GM19468 (cell line): ENCODE results near the gene CST2.
"Not testable (repeated sequence)": the region's sequence is repeated elsewhere in the genome, so short reads cannot be mapped to it uniquely, and the experiment has no call there.

Source experiments
- ATAC-seq: cut with Tn5 transposase; IDR thresholded peaks from one replicate; pipeline ENCODE4 v1.9.1; 2021; ENCODE audit warnings: mild to moderate bottlenecking, moderate library complexity, moderate number of reproducible peaks; ENCODE audit not compliant: unreplicated experiment; ENCODE audit errors: extremely low read depth

The CST2 gene

GRCh38 chr20:23826541-23827021 is at the start of gene CST2:
Gene CST2 (minus strand): TSS chr20:23826729. CDS start chr20:23826660, 69 bp downstream.
- ATAC-seq, result no peak

GRCh38 chr20:23875606-23876237 is 49.2 kb upstream of the CST2 start:
- no peak for ATAC-seq

DNA sequence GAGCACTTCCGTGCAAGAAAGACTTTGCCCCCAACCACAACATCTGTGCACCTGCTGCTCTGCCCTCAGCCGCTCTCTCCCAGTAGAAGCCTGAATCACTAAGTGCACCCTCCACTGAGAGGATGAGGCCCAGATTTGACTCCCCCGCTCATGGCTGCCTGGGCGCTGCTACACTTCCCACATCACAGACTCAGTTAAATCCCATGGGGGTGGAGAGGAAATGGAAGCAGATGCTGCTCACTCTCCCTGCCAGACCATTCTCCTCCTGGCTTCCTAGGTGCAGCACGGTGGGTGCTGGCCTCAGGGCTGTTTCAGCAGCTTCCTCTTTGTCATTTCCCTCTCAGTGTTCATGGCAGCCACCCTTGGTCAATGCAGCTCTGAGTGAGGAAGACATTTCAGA is 48.2 kb upstream of the CST2 start:
- no peak for ATAC-seq

- no peak for ATAC-seq
These were observed 47.0 kb upstream of the CST2 start for GRCh38 chr20:23873370-23874015.

GRCh38 chr20:23872065-23872464 is 45.5 kb upstream of the CST2 start:
- ATAC-seq, result no peak

GRCh38 chr20:23870461-23870860 is 43.9 kb upstream of the CST2 start:
- ATAC-seq, result no peak

DNA sequence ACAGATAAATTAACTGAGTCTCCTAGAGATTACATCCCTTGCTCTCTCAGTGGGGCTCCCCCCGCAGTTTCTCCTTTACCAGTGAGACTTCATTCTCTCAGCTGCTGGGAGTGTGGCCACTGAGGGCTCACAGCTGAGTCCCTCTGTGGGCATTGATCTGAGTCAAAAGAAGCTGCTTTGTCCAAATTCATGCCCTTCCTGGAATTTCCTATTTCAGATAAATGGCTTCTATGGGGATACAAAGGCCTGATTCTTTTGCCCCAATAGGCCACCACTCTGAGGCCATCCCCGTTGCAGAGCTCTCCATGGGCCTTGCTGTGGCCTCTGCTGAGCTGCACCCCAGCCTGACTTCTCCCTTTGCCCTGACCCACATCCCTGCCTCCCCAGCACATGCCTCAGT is 43.0 kb upstream of the CST2 start:
- no peak for ATAC-seq

- no peak for ATAC-seq
These were observed 41.8 kb upstream of the CST2 start for GRCh38 chr20:23868321-23868720.

DNA sequence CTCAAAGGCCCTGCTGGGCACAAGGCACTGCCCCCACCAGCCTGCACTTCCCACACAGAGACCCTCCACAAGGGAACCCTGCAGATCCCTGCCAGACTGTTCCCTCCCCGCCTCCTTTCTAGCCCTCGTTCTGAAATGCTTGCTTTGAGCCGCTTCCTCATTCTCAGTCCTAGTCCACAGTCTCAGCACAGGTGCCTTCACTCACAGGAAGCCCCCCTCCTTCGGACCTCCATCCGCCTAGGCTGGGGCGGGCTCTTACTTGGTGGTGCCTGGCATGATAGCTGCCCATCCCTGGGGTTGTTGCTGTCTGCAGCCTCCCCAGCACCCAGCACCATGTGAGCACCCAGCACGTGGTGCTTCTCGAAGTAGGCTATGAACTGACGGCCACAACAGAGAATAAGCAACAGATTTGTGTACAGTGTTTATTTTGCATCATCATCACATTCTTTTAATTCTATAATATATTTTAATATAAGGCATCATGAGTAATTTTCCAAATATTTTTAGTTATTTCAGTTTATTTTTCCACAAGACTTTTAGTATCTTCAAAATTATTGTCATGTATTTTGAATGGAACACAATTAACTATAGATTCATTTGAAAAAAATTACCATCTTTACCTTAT is 40.7 kb upstream of the CST2 start:
- ATAC-seq, result no peak

GRCh38 chr20:23860771-23861170 is 34.2 kb upstream of the CST2 start:
- ATAC-seq, result not testable (repeated sequence)

GRCh38 chr20:23857962-23858595 is 31.6 kb upstream of the CST2 start:
- no peak for ATAC-seq

DNA sequence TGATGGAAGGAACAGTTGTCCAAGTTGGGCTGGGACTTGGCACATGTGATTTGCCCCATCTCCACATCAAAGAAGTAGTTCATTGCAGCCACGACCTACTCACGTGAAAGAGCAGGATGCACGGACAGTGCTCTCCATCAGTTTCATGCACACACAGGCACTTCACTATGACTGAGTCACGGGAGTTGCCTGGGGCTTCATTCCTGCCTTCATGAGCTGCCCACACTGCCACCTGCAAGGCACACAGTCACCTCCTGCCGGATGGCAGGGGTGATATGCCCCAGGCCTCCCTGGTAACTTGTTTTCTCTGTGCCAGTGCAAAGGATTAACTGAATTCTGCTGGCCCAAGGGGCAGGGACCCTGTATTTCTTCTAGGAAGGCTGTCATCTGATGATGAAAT is 30.2 kb upstream of the CST2 start:
- no peak for ATAC-seq

DNA sequence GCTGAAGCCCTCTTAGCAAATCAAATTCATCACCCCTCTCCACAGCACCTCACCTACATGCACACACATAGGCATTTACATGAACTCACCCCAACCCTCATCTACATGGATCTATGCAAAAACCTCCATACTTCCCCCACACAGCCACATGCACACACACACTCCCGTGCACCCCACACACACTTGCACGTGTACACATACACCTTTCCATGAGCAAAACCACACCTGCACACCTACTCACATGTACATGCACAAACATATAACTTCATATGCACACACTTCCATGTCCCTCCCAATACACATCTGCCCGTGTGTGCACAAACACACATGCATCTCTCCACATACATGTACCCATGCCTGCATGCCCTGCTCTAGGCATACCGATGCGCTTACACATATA is 29.7 kb upstream of the CST2 start:
- ATAC-seq, result no peak

DNA sequence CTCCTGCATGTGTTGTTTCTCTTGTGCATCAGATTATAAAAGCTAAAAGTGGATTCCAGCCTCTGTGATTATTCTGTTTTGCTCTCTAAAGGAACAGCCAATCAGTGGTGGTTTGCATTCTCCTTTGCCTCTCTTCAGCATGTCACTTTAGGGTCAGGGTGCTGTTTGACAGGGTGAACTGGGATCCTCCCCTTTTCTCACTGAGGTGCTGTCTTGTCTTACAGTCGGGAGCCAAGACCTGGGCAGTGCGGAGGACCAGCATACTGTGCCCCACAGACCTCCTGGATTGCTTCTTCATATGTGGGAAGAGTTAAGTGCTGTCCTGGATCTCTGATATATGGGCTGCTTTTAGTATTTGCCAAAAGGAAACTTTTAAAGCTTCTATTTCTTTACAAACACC is 15.2 kb upstream of the CST2 start:
- no peak for ATAC-seq

DNA sequence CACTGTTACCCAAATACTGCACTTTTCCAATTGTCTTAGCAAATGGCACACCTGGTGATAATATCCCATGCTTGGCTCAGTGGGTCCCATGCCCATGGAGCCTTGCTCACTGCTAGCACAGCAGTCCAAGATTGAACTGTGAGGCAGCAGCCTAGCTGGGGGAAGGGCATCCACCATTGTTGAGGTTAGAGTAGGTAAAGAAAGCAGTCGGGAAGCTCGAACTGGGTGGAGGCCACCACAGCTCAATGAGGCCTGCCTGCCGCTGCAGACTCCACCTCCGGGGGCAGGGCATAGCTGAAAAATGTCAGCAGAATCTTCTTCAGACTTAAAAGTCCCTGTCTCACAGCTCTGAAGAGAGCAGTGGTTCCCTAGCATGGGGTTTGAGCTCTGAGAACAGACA is 9.2 kb upstream of the CST2 start:
- no peak for ATAC-seq

GRCh38 chr20:23832775-23833513 is 6.4 kb upstream of the CST2 start:
- no peak for ATAC-seq

DNA sequence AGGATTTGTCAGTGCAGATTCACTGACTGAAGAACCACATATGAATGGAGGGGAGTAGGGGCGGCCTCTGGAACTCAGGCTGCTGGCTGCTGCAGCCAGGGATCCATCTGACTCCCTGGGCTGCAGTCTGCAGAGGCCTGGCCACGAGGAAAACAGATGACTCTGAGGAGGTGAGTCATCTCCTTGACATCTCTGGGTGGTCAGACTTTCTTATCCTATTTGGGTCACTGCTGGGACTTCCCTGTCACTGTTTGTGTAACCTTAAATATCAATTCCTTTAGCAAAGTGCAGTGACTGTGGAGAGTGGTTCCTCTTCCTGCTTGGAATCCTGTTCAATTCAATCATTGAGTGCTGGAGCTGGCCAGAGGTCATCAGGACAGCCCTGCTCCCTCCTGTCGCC is 5.4 kb upstream of the CST2 start:
- not testable (repeated sequence) for ATAC-seq

- ATAC-seq, result no peak
These were observed 2.8 kb downstream of the CST2 start for GRCh38 chr20:23823621-23824324.

- ATAC-seq, result no peak
These were observed 3.4 kb downstream of the CST2 start for GRCh38 chr20:23823111-23823510.

DNA sequence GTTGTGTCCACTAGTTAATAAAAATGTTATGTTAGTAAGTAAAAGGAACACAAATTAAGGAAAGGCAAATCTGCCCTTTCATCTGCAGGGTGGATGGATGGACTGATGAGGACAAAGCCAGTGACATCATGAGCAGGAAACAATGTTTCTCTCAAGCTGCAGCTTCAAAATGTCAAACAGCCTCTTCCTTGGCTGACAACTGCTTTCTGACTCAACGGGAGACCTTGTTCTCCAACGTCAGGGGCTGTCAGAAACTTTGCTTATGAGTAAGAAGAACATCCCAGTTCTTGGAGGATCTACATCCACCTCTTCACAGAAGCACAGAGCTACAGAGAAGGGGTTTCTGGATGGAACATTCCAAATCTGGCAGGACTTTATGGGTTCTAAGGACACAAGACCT is 6.0 kb downstream of the CST2 start:
- ATAC-seq, result no peak
